HEK293 (cell line): ENCODE data around the gene GTF2F2.
A peak's percentile ranks its signal among the peaks of the same experiment; 100 is the strongest.
"Not testable (repeated sequence)": the region's sequence is repeated elsewhere in the genome, so short reads cannot be mapped to it uniquely, and the experiment has no call there.

Experiments used
- CTCF ChIA-PET: fragments of 350-600 bp; formaldehyde crosslinking; extraction: SDS; loops from one replicate; lab custom pipeline; 2021; ENCODE audit warnings: antibody characterized with exemption; lab: Yijun Ruan, JAX
- POLR2A ChIA-PET: fragments of 300-600 bp; formaldehyde crosslinking; extraction: SDS; loops from one replicate; lab custom pipeline; 2020; ENCODE audit warnings: antibody characterized with exemption, inconsistent platforms; lab: Yijun Ruan, JAX
- H3K27ac ChIP-seq: fragments of 200-500 bp; sonication (Bioruptor generic); 2 replicates; pipeline ENCODE4 v1.5.1; 2014; ENCODE audit warnings: low read depth, low read length, control low read depth, inconsistent platforms; ENCODE audit errors: extremely low read depth
- H3K36me3 ChIP-seq, 2 experiments: fragments of 200-500 bp in 1 of 2; sonication (Bioruptor generic) in 1 of 2; 1 replicate in 1 of 2; 2 replicates in 1 of 2; pipeline ENCODE4 v1.5.1; 2014 to 2017; ENCODE audit warnings: inconsistent platforms in 2 of 2, low read length in 2 of 2; ENCODE audit not compliant: control insufficient read depth in 2 of 2, insufficient read depth in 1 of 2
- H3K4me1 ChIP-seq: fragments of 200-500 bp; sonication (Bioruptor generic); 2 replicates; pipeline ENCODE4 v1.5.1; 2014; ENCODE audit warnings: mild to moderate bottlenecking, low read length, inconsistent platforms; ENCODE audit not compliant: control insufficient read depth, insufficient read depth
- H3K4me3 ChIP-seq: 2 replicates; pipeline ENCODE4 v1.5.1; 2011; ENCODE audit warnings: low read depth, mild to moderate bottlenecking, control low read depth, low read length, moderate library complexity
- H3K9me3 ChIP-seq: fragments of 200-500 bp; sonication (Bioruptor generic); 2 replicates; pipeline ENCODE4 v1.5.1; 2014; ENCODE audit warnings: low read depth, low read length, inconsistent platforms; ENCODE audit not compliant: control insufficient read depth, insufficient read depth
- FEZF1 ChIP-seq: fragments of 450-650 bp; formaldehyde crosslinking; IDR thresholded peaks from 2 replicates; pipeline ENCODE4 v1.5.1; 2016; ENCODE audit warnings: missing biosample characterization, missing genetic modification characterization
- KLF7 ChIP-seq: fragments of 450-650 bp; formaldehyde crosslinking; IDR thresholded peaks from 2 replicates; pipeline ENCODE4 v1.5.1; 2016; ENCODE audit warnings: missing biosample characterization, missing genetic modification characterization, borderline replicate concordance
- KLF8 ChIP-seq: fragments of 450-650 bp; formaldehyde crosslinking; IDR thresholded peaks from 2 replicates; pipeline ENCODE4 v1.5.1; 2016; ENCODE audit warnings: missing biosample characterization, missing genetic modification characterization
- MYNN ChIP-seq: fragments of 450-650 bp; formaldehyde crosslinking; IDR thresholded peaks from 2 replicates; pipeline ENCODE4 v1.5.1; 2016; ENCODE audit warnings: missing biosample characterization, missing genetic modification characterization, borderline replicate concordance
- PATZ1 ChIP-seq: fragments of 450-650 bp; formaldehyde crosslinking; IDR thresholded peaks from 2 replicates; pipeline ENCODE4 v1.5.1; 2016; ENCODE audit warnings: missing biosample characterization, missing genetic modification characterization
- SP3 ChIP-seq: fragments of 450-650 bp; formaldehyde crosslinking; IDR thresholded peaks from 2 replicates; pipeline ENCODE4 v1.5.1; 2016; ENCODE audit warnings: missing biosample characterization, missing genetic modification characterization
- TSHZ1 ChIP-seq: fragments of 450-650 bp; formaldehyde crosslinking; IDR thresholded peaks from 2 replicates; pipeline ENCODE4 v1.5.1; 2016; ENCODE audit warnings: missing biosample characterization, missing genetic modification characterization, borderline replicate concordance
- ZBTB17 ChIP-seq: fragments of 450-650 bp; formaldehyde crosslinking; IDR thresholded peaks from 2 replicates; pipeline ENCODE4 v1.5.1; 2016; ENCODE audit warnings: missing biosample characterization, missing genetic modification characterization
- ZNF19 ChIP-seq: fragments of 450-650 bp; formaldehyde crosslinking; IDR thresholded peaks from 2 replicates; pipeline ENCODE4; 2016; ENCODE audit warnings: missing biosample characterization, missing genetic modification characterization, low read depth
- ZNF24 ChIP-seq: fragments of 450-650 bp; formaldehyde crosslinking; IDR thresholded peaks from 2 replicates; pipeline ENCODE4 v1.5.1; 2016; ENCODE audit warnings: missing biosample characterization, missing genetic modification characterization
- ZNF266 ChIP-seq: fragments of 450-650 bp; formaldehyde crosslinking; IDR thresholded peaks from 2 replicates; pipeline ENCODE4 v1.5.1; 2016; ENCODE audit warnings: missing biosample characterization, missing genetic modification characterization, low read depth
- ZNF488 ChIP-seq: fragments of 450-650 bp; formaldehyde crosslinking; IDR thresholded peaks from 2 replicates; pipeline ENCODE4 v1.5.1; 2016; ENCODE audit warnings: missing biosample characterization, missing genetic modification characterization
- ZNF501 ChIP-seq: fragments of 450-650 bp; formaldehyde crosslinking; IDR thresholded peaks from 2 replicates; pipeline ENCODE4 v1.5.1; 2016; ENCODE audit warnings: missing biosample characterization, missing genetic modification characterization
- ZNF560 ChIP-seq: fragments of 450-650 bp; formaldehyde crosslinking; IDR thresholded peaks from 2 replicates; pipeline ENCODE4 v1.5.1; 2017; ENCODE audit warnings: missing biosample characterization, missing genetic modification characterization, borderline replicate concordance
- ZNF600 ChIP-seq: fragments of 450-650 bp; formaldehyde crosslinking; IDR thresholded peaks from 2 replicates; pipeline ENCODE4 v1.5.1; 2016; ENCODE audit warnings: missing biosample characterization, missing genetic modification characterization
- ZNF664 ChIP-seq: fragments of 450-650 bp; formaldehyde crosslinking; IDR thresholded peaks from 2 replicates; pipeline ENCODE4 v1.5.1; 2016; ENCODE audit warnings: missing biosample characterization, missing genetic modification characterization
- ZNF768 ChIP-seq: fragments of 450-650 bp; formaldehyde crosslinking; IDR thresholded peaks from 2 replicates; pipeline ENCODE4 v1.5.1; 2018; ENCODE audit warnings: missing biosample characterization, mild to moderate bottlenecking, missing genetic modification characterization
- TF ChIP-seq, protein P1 (sequence below): fragments of 450-650 bp; formaldehyde crosslinking; IDR thresholded peaks from 2 replicates; pipeline ENCODE4 v1.5.1; 2016; ENCODE audit warnings: missing biosample characterization, missing genetic modification characterization

The GTF2F2 gene

DNA sequence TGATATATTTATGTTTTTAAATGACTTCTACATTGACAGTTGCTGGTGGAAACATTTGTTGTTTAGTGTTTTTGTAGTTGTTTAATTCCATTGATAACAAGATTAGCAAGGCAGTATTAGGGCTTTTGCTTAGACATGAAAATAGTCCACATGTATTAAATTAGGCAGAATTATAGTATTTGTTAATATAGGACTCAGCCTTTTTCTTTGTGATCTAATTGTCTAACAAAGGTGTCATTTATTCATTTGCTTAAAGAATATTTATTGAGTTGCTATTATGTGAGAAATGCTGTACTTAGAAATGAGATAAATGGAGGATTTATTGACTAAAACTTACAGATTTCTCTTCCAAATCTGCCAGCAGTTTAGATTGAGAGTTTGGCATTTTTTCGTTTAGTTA, 122.2 kb downstream of the GTF2F2 start:
- no peaks in the 10 kb centered on the region for H3K9me3 ChIP-seq
- CTCF ChIA-PET, result interaction anchor here (0.7 to 1.6 kb wide), 2 partner anchors 16 to 105 kb away, joined by 3 read pairs; no protein-coding TSS in a partner anchor
- H3K27ac ChIP-seq, result no peak overlapping the region
- TF ChIP-seq ZNF664 (peak; percentile 96), KLF7 (tag by site-specific recombination) (no peak)
- no peaks in the 10 kb centered on the region for H3K4me1 ChIP-seq
- H3K36me3 ChIP-seq, result no peaks in the 10 kb centered on the region
- H3K4me3 ChIP-seq, result no peak overlapping the region
- POLR2A ChIA-PET, result no interaction called here

DNA sequence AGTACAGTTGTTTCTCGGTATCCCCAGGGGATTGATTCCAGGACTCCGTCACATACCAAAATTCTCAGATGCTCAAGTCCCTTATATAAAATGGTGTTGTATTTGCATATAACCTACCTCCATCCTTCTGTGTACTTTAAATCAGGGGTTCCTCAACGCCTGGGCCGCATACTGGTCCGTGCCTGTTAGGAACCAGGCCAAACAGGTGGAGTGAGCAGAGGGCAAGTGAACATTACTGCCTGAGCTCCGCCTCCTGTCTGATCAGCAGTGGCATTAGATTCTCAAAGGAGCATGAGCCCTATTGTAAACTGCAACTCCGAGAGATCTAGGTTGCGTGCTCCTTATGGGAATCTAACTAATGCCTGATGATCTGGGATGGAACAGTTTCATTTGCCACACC, 122.8 kb downstream of the GTF2F2 start:
- TF ChIP-seq ZNF600 (tag by site-specific recombination) (peak; percentile 63; the same call in 1 of the 2 replicates), KLF8 (tag by site-specific recombination) (no peak), ZNF19 (tag by site-specific recombination) (no peak), PATZ1 (tag by site-specific recombination) (no peak), ZBTB17 (tag by site-specific recombination) (peak; percentile 82; the same call in 1 of the 2 replicates), TSHZ1 (tag by site-specific recombination) (no peak), ZNF768 (tag by site-specific recombination) (no peak)
- CTCF ChIA-PET, result no interaction called here
- POLR2A ChIA-PET, result no interaction called here
- Histone ChIP-seq H3K4me3 (no peak overlapping the region), H3K9me3 (no peaks in the 10 kb centered on the region), H3K4me1 (no peaks in the 10 kb centered on the region), H3K36me3 (no peaks in the 10 kb centered on the region), H3K27ac (no peak overlapping the region)

GRCh38 chr13:45244736-45245135, 124.4 kb downstream of the GTF2F2 start:
- H3K4me3 ChIP-seq, H3K36me3 ChIP-seq, H3K9me3 ChIP-seq, CTCF ChIA-PET, H3K4me1 ChIP-seq, H3K27ac ChIP-seq: not testable (repeated sequence)
- POLR2A ChIA-PET, result interaction anchor here (1.0 kb wide), 1 partner anchor 97 kb away, joined by 3 read pairs; no protein-coding TSS in a partner anchor

GRCh38 chr13:45249662-45250061, 129.4 kb downstream of the GTF2F2 start:
- Histone ChIP-seq H3K9me3 (no peaks in the 10 kb centered on the region), H3K4me1 (no peaks in the 10 kb centered on the region), H3K27ac (no peak overlapping the region), H3K36me3 (no peaks in the 10 kb centered on the region), H3K4me3 (no peak overlapping the region)
- POLR2A ChIA-PET, result no interaction called here
- CTCF ChIA-PET, result interaction anchor here (0.7 to 1.5 kb wide), 2 partner anchors 60 to 1300 kb away, joined by 3 read pairs; no protein-coding TSS in a partner anchor
- no peak for TF ChIP-seq ZNF488 (tag by site-specific recombination)
- no peak for TF ChIP-seq FEZF1 (tag by site-specific recombination)
- TF ChIP-seq SP3 (tag by site-specific recombination), result no peak
- TF ChIP-seq, protein P1, sequence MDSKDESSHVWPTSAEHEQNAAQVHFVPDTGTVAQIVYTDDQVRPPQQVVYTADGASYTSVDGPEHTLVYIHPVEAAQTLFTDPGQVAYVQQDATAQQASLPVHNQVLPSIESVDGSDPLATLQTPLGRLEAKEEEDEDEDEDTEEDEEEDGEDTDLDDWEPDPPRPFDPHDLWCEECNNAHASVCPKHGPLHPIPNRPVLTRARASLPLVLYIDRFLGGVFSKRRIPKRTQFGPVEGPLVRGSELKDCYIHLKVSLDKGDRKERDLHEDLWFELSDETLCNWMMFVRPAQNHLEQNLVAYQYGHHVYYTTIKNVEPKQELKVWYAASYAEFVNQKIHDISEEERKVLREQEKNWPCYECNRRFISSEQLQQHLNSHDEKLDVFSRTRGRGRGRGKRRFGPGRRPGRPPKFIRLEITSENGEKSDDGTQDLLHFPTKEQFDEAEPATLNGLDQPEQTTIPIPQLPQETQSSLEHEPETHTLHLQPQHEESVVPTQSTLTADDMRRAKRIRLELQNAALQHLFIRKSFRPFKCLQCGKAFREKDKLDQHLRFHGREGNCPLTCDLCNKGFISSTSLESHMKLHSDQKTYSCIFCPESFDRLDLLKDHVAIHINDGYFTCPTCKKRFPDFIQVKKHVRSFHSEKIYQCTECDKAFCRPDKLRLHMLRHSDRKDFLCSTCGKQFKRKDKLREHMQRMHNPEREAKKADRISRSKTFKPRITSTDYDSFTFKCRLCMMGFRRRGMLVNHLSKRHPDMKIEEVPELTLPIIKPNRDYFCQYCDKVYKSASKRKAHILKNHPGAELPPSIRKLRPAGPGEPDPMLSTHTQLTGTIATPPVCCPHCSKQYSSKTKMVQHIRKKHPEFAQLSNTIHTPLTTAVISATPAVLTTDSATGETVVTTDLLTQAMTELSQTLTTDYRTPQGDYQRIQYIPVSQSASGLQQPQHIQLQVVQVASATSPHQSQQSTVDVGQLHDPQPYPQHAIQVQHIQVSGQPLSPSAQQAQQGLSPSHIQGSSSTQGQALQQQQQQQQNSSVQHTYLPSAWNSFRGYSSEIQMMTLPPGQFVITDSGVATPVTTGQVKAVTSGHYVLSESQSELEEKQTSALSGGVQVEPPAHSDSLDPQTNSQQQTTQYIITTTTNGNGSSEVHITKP (tag by site-specific recombination), result no peak
- no peak for TF ChIP-seq ZNF501
- no peak for TF ChIP-seq MYNN (tag by site-specific recombination)
- no peak for TF ChIP-seq ZNF560 (tag by site-specific recombination)
- no peak for TF ChIP-seq ZNF266
- TF ChIP-seq ZNF24 (tag by site-specific recombination), result no peak
